ENCODE results near the gene NEK5.

The NEK5 gene

GRCh38 chr13:51995677-51996551 is 133.0 kb downstream of the NEK5 start:
- TF ChIP-seq CREB1 (IDR thresholded peaks at IDR 0.05; ENCODE audit: low read depth): no peak
- peak; percentile 34; the same call in 1 of the 2 replicates for TF ChIP-seq MAX (IDR thresholded peaks at IDR 0.05)

GRCh38 chr13:51993713-51994112 is 135.2 kb downstream of the NEK5 start:
- no peak for TF ChIP-seq EGR1 (IDR thresholded peaks at IDR 0.05)
- TF ChIP-seq TEAD4 (IDR thresholded peaks at IDR 0.05): no peak
- TF ChIP-seq REST (IDR thresholded peaks at IDR 0.05; ENCODE audit: low read depth): no peak
- no peak for TF ChIP-seq RAD21 (IDR thresholded peaks at IDR 0.05; ENCODE audit: low read depth)
- TF ChIP-seq FOXM1 (IDR thresholded peaks at IDR 0.05; ENCODE audit: borderline replicate concordance, low read depth): no peak
- TF ChIP-seq CREB1 (IDR thresholded peaks at IDR 0.05; ENCODE audit: low read depth): no peak
- TF ChIP-seq TCF12 (IDR thresholded peaks at IDR 0.05; ENCODE audit: low read depth): no peak
- TF ChIP-seq YY1 (IDR thresholded peaks at IDR 0.05; ENCODE audit: low read depth): no peak
- no peak for TF ChIP-seq NFIC (IDR thresholded peaks at IDR 0.05)
- TF ChIP-seq USF1 (IDR thresholded peaks at IDR 0.05): no peak
- TF ChIP-seq EP300 (IDR thresholded peaks at IDR 0.05; ENCODE audit: borderline replicate concordance): no peak
- TF ChIP-seq CEBPB (IDR thresholded peaks at IDR 0.05): no peak
- no peak for TF ChIP-seq MAX (IDR thresholded peaks at IDR 0.05)
- TF ChIP-seq TAF1 (IDR thresholded peaks at IDR 0.05; ENCODE audit: low read depth): no peak
- TF ChIP-seq ZBTB7A (IDR thresholded peaks at IDR 0.05; ENCODE audit: low read depth): no peak

- TF ChIP-seq CREB1 (IDR thresholded peaks at IDR 0.05; ENCODE audit: low read depth) (no peak), ZBTB7A (IDR thresholded peaks at IDR 0.05; ENCODE audit: low read depth) (no peak), RAD21 (IDR thresholded peaks at IDR 0.05; ENCODE audit: low read depth) (no peak), TAF1 (IDR thresholded peaks at IDR 0.05; ENCODE audit: low read depth) (no peak), NFIC (IDR thresholded peaks at IDR 0.05) (no peak), REST (IDR thresholded peaks at IDR 0.05; ENCODE audit: low read depth) (no peak), FOXM1 (IDR thresholded peaks at IDR 0.05; ENCODE audit: borderline replicate concordance, low read depth) (no peak), MAX (IDR thresholded peaks at IDR 0.05) (no peak), TEAD4 (IDR thresholded peaks at IDR 0.05) (no peak), YY1 (IDR thresholded peaks at IDR 0.05; ENCODE audit: low read depth) (no peak), EP300 (IDR thresholded peaks at IDR 0.05; ENCODE audit: borderline replicate concordance) (no peak)
Observed at GRCh38 chr13:51988988-51989618, 139.8 kb downstream of the NEK5 start.

All from Ishikawa (cell line).